HL-60 (cell line): ENCODE results near the gene XIRP2.

ENCODE experiments used
- DNase-seq, 2 experiments: peaks; one replicate each; pipeline ENCODE4 v3.0.0-alpha.2; 2010 to 2020; ENCODE audit warnings: low read depth in 1 of 2, low spot score in 1 of 2
- H3K27ac ChIP-seq: fragments of 250-450 bp; sonication (Bioruptor Pico); replicated peaks from 2 replicates; pipeline ENCODE4 v1.5.1; 2020; ENCODE audit warnings: mild to moderate bottlenecking, moderate library complexity
- H3K27me3 ChIP-seq: fragments of 250-450 bp; sonication (Bioruptor Pico); 2 replicates; pipeline ENCODE4 v1.5.1; 2021; ENCODE audit warnings: mild to moderate bottlenecking, moderate library complexity; ENCODE audit not compliant: insufficient read depth, poor library complexity, severe bottlenecking
- H3K4me3 ChIP-seq: replicated peaks from 2 replicates; pipeline ENCODE4 v1.5.1; 2011; ENCODE audit warnings: mild to moderate bottlenecking, control low read depth, low read length; ENCODE audit not compliant: insufficient read depth
- GABPA ChIP-seq: IDR thresholded peaks from 2 replicates; pipeline ENCODE4 v1.6.1; 2012; ENCODE audit warnings: low read depth
- POLR2AphosphoS5 ChIP-seq: IDR thresholded peaks from 2 replicates; pipeline ENCODE4 v1.6.1; 2012; ENCODE audit warnings: low read depth
- REST ChIP-seq: IDR thresholded peaks from 2 replicates; pipeline ENCODE4 v1.6.1; 2012; ENCODE audit warnings: low read depth; ENCODE audit not compliant: insufficient replicate concordance
- SPI1 ChIP-seq: IDR thresholded peaks from 2 replicates; pipeline ENCODE4 v1.6.1; 2012; ENCODE audit warnings: low read depth, mild to moderate bottlenecking, borderline replicate concordance
- TF ChIP-seq, protein P1 (sequence below): IDR thresholded peaks from one replicate; pipeline ENCODE4 v1.5.1; 2011; ENCODE audit warnings: low read length, control low read depth, inconsistent platforms; ENCODE audit not compliant: insufficient read depth

XIRP2 gene

GRCh38 chr2:167181688-167182087 lies 293.4 kb downstream of the XIRP2 start:
- no peak overlapping the region for H3K27ac ChIP-seq
- no peak for DNase-seq
- TF ChIP-seq REST (no peak), SPI1 (no peak), POLR2AphosphoS5 (no peak)
- TF ChIP-seq, protein P1, sequence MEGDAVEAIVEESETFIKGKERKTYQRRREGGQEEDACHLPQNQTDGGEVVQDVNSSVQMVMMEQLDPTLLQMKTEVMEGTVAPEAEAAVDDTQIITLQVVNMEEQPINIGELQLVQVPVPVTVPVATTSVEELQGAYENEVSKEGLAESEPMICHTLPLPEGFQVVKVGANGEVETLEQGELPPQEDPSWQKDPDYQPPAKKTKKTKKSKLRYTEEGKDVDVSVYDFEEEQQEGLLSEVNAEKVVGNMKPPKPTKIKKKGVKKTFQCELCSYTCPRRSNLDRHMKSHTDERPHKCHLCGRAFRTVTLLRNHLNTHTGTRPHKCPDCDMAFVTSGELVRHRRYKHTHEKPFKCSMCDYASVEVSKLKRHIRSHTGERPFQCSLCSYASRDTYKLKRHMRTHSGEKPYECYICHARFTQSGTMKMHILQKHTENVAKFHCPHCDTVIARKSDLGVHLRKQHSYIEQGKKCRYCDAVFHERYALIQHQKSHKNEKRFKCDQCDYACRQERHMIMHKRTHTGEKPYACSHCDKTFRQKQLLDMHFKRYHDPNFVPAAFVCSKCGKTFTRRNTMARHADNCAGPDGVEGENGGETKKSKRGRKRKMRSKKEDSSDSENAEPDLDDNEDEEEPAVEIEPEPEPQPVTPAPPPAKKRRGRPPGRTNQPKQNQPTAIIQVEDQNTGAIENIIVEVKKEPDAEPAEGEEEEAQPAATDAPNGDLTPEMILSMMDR, result no peak

DNA sequence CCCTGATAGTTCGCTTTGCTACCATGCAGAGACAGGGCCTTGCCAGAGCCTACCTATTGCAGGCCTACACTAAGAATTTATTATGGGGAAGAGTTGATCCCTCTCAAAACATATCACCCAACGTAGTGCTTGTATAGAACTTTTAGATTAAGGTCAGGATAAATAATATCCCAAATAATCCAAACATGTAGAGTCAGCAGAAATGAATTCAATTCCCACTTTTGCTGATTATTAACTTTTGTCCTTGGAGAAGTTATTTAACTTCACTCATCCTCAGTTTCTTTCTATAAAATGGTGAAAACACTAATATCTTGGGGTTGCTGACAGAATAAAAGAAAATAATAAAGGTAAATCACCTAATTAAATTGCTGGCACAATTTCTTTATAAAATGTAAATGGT lies 294.1 kb downstream of the XIRP2 start:
- H3K27ac ChIP-seq, result no peak overlapping the region
- no peak for DNase-seq
- H3K4me3 ChIP-seq, result no peak overlapping the region
- no peaks in the 10 kb centered on the region for H3K27me3 ChIP-seq
- no peak for TF ChIP-seq REST
- TF ChIP-seq GABPA, result no peak
- TF ChIP-seq POLR2AphosphoS5, result no peak
- TF ChIP-seq, protein P1, result no peak
- no peak for TF ChIP-seq SPI1

More at GRCh38 chr2:167181688-167182087, 293.4 kb downstream of the XIRP2 start:
- Histone ChIP-seq H3K27me3 (no peaks in the 10 kb centered on the region), H3K4me3 (no peak overlapping the region)

DNA sequence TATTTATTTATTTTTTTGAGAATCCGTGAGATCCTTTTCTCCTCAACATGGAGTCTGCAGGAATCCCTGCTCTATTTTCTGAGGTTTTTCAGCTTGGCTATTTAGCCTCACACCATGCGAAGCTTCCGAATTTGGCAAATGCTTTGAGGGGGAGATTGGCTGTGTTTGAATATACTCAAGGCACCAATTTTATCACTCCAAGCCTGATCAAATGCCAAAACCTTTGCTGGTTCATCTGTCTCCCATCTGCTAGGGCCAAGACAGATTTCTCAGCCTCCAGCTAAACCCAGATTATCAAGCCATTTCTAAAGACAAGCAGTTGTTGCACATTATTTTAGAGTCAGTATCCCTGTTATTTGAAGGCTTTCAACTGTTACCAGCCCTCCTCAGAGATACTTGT lies 295.7 kb downstream of the XIRP2 start:
- no peak for TF ChIP-seq SPI1
- no peak for TF ChIP-seq REST
- TF ChIP-seq, protein P1, result no peak
- TF ChIP-seq GABPA, result no peak
- no peak for TF ChIP-seq POLR2AphosphoS5
- no peak for DNase-seq
- Histone ChIP-seq H3K27me3 (no peaks in the 10 kb centered on the region), H3K27ac (no peak overlapping the region), H3K4me3 (no peak overlapping the region)
